Lower leg skin (tissue), 4 donors: ENCODE data around the gene RAPGEF5. TPM values are rescaled to one million over a fixed set of nuclear protein-coding genes. Genes with fewer than 3 reads are reported as not detected.

Source experiments
- DNase-seq, 2 donors: peaks; one replicate each; pipeline ENCODE4 v3.0.0-alpha.2; 2019; ENCODE audit warnings: low spot score in 2 of 2
- H3K4me3 ChIP-seq: fragments of 200-600 bp; sonication (generic); 2 replicates; pipeline ENCODE4 v1.5.1; 2017; ENCODE audit warnings: mild to moderate bottlenecking, low read depth; ENCODE audit not compliant: poor library complexity, severe bottlenecking
- CTCF ChIP-seq, 3 donors: fragments of 450-650 bp; IDR thresholded peaks; one replicate each; pipeline ENCODE4 v1.5.1; 2016; ENCODE audit warnings: antibody characterized with exemption in 3 of 3, mild to moderate bottlenecking in 3 of 3, moderate library complexity in 2 of 3
- POLR2A ChIP-seq, 2 donors: fragments of 450-650 bp; IDR thresholded peaks; one replicate each; pipeline ENCODE4 v1.6.1; 2016 to 2017; ENCODE audit warnings: antibody characterized with exemption in 2 of 2, mild to moderate bottlenecking in 1 of 2, moderate library complexity in 1 of 2
- WGBS, 2 donors: methylation state at CpG; one replicate each; pipeline ENCODE4 v1.1.5; 2018; 5-methylcytosine and 5-hydroxymethylcytosine counted together
- intact Hi-C: fragments of 100-400 bp; cut with DNase I; formaldehyde crosslinking; loops from one replicate; pipeline ENCODE4 v1.15.0; 2023; ENCODE audit warnings: low total_unique reads
- total RNA-seq, 4 donors: library from RNA; depleted of rRNA; stranded (reverse); fragments of >200 nt; gene quantifications; one replicate each; pipeline ENCODE4 v1.1.0, GENCODE V29; 2016

Gene RAPGEF5
- total RNA-seq, 4 donors from 2014 or later, result 19.4 to 47.7 (median 25.2) TPM

GRCh38 chr7:22268884-22269421 lies 88.0 kb downstream of the RAPGEF5 start:
- no peak for DNase-seq
- WGBS, 2 donors, result 78 to 79% methylated on average over 6 of the region's 6 CpGs
- H3K4me3 ChIP-seq, result no peak overlapping the region
- TF ChIP-seq POLR2A (IDR thresholded peaks at IDR 0.05) (no peak), CTCF (IDR thresholded peaks at IDR 0.05) (no peak)
- intact Hi-C loops, result no loop called here

- intact Hi-C loops, result no loop called here
- DNase-seq, result no peak
- H3K4me3 ChIP-seq, result no peak overlapping the region
- no peak for TF ChIP-seq POLR2A (IDR thresholded peaks at IDR 0.05)
- no peak for TF ChIP-seq CTCF (IDR thresholded peaks at IDR 0.05)
- WGBS, 2 donors, result 69 to 79% methylated on average over 4 of the region's 4 CpGs
Measured at GRCh38 chr7:22267930-22268615, 88.9 kb downstream of the RAPGEF5 start.

- no peak for TF ChIP-seq POLR2A (IDR thresholded peaks at IDR 0.05)
- WGBS, 2 donors, result 94 to 97% methylated on average over 4 of the region's 4 CpGs
- DNase-seq, result no peak
- intact Hi-C loops, result no loop called here
- H3K4me3 ChIP-seq, result no peak overlapping the region
Measured at GRCh38 chr7:22262538-22262937, 94.4 kb downstream of the RAPGEF5 start.

GRCh38 chr7:22256541-22257096 lies 100.3 kb downstream of the RAPGEF5 start:
- no peak overlapping the region for H3K4me3 ChIP-seq
- intact Hi-C loops, result no loop called here
- DNase-seq, result no peak
- TF ChIP-seq CTCF (IDR thresholded peaks at IDR 0.05) (no peak), POLR2A (IDR thresholded peaks at IDR 0.05) (no peak)
- 58 to 62% methylated on average over 2 of the region's 2 CpGs for WGBS, 2 donors

- no peak overlapping the region for H3K4me3 ChIP-seq
- 86 to 88% methylated on average over 1 of the region's 1 CpG for WGBS, 2 donors
- no peak for TF ChIP-seq POLR2A (IDR thresholded peaks at IDR 0.05)
- no peak for TF ChIP-seq CTCF (IDR thresholded peaks at IDR 0.05)
- intact Hi-C loops, result no loop called here
- no peak for DNase-seq
Measured at GRCh38 chr7:22255834-22256233, 101.1 kb downstream of the RAPGEF5 start.

GRCh38 chr7:22255342-22255741 lies 101.6 kb downstream of the RAPGEF5 start:
- 93 to 96% methylated on average over 1 of the region's 1 CpG for WGBS, 2 donors
- TF ChIP-seq POLR2A (IDR thresholded peaks at IDR 0.05) (no peak), CTCF (IDR thresholded peaks at IDR 0.05) (no peak)
- no peak overlapping the region for H3K4me3 ChIP-seq
- intact Hi-C loops, result no loop called here
- no peak for DNase-seq
